Activated T-cell treated with anti-CD3 and anti-CD28 coated beads for 24 hours (primary cell): ENCODE measurements around the gene PHC1.
"Not testable (repeated sequence)": the region's sequence is repeated elsewhere in the genome, so short reads cannot be mapped to it uniquely, and the experiment has no call there.

Experiments used
- DNase-seq: peaks from one replicate; pipeline ENCODE4 v3.0.0-alpha.2; 2020; ENCODE audit warnings: low read depth

Gene PHC1

DNA sequence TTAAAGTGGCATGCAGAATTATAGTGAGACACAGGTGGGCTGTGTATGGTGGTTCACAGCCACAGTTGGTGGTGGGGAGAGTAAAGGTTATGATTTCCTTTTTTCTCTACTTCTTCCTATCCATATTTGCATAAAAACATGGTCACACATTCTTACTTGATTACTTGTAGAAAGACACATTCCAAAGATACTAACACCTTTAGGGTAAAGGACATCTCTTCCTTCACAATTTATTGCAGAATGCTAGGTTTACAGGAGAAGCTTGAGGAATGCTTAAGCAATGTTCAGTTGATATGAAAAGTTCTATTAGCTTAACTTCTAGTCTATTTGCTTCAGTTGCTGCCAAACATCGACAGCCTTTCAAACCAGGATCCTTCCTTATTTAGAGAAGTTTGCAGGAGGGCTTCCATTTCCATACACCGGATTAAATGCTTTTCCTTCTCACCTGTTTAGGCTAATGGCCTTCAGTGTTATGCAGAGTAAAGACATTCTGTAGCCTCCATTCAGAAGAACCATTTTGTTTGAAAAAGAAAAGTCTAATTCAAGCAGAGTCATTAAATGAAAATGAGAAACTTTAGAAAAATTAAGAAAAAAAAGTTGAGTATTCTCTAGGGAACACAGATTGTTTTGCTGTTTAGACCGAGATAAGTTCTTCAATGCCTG, 2.6 kb upstream of the PHC1 start:
- DNase-seq = no peak

- DNase-seq = no peak
Measured at GRCh38 chr12:8912914-8913313, 1.4 kb upstream of the PHC1 start.

DNA sequence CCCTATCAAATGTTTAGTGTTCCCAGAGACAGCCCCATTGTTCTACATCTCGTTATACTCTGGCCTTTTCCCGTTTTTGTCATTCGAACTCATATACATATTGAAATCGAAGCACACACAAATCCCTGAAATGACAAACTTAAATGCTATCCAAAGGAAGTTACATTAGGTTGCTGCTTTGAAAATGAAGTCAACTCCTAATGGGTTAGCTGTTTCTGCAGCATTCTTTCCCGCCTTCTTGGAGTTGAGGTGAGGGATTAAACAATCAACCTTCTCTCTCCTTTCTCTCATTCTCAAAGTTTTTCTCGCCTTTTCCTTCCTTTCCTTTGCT, 642 bp upstream of the PHC1 start:
- DNase-seq = no peak

DNA sequence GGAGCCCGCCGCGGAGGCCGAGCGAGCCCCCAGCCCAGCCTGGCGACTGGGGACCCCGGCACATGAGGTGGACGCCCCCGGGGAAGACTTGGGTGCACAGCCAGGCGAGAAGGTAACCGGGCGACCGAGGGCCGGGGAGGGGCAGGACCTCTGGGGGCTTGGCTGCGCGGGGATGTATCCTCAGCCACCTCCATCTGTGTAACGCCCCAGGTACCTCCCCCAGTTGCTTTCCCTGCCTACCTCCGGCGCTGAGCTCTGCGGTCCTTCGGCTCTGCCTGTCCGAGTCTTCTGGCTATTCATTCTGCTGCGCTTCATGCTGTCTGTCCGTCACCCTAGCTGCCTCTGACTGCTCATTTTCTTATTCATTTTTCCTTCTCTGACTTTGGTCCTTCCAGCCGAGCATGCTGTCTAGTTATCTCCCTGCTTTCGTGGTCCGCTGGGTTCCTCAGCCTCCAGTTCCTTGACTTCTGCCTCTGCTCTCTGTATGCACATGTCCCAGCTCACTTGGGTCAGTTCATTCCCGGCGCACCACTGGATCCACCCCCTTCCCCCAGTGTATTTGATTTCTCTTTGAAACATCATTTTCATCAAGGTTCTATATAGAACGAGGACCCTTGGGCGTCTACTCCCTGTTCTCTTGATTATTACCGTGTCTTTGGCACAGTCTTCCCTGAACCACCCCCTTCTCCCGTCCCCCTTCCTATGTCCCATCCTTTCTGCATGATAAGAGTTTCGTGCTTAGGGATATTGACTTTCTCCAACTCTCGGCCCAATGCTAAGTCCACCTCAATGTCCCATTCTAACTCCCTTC, 612 bp downstream of the PHC1 start:
- DNase-seq = peak; percentile 44

- DNase-seq = no peak
Measured at GRCh38 chr12:8916154-8916553, 1.8 kb downstream of the PHC1 start.

DNA sequence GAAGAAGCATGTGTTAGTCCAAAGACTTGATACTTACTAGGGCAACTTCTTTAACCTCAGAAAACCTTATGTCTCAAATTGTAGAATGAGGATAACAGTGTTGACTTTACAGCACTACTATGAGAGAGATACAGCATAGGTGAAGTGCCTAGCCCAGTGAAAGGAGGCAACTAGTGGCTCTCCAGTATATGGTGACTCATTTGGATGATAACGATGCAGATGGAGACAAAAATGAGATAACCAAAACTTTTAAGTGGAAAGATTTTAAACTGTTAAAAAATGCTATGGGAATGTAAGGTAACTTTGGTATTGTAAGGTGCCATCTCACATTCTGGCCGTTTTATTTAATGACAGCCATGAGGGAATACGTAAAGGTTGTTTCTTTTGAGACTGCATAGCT, 2.7 kb downstream of the PHC1 start:
- DNase-seq = no peak

DNA sequence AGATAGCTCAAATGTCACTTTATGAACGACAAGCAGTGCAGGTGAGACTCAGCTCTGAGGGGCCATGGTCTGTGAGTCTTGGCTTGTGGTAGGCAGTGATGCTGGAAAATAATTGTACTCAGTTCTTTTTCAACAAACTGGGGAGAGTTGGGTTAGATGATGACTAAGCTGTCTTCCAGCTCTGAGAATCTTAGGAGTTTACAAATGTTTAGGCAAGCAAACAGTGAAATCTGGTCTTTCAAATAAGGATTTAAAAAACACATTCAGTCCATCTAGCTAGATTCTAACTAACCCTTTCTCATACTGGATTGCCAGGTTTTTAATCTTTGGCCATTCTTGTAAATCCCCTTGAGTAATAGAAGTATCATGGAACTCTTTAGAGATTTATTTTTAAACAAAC, 3.4 kb downstream of the PHC1 start:
- no peak for DNase-seq

- not testable (repeated sequence) for DNase-seq
Measured at GRCh38 chr12:8919643-8920042, 5.3 kb downstream of the PHC1 start.

GRCh38 chr12:8922544-8922943, 8.2 kb downstream of the PHC1 start:
- DNase-seq = no peak

DNA sequence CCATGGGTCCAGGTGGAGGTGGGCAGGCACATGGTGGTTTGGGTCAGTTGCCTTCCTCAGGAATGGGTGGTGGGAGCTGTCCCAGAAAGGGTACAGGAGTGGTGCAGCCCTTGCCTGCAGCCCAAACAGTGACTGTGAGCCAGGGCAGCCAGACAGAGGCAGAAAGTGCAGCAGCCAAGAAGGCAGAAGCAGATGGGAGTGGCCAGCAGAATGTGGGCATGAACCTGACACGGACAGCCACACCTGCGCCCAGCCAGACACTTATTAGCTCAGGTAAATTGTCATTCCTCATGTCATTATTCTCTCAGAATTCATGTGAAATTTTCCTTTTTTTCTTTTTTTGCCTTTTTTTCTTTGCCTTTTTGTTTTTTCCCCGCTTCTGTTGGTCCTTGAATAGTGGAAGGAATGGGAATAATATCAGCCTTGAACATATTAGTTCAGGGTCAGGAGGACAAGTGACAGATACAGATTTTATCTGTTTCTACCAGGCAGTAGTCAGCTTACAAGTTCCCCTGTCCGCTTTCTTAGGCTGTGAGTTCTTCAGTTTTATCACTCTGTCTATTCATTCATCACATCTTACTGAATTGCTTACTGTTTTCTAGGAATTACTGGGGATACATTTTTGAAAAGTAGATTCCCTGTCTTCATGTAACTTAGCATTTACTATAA, 16.5 kb downstream of the PHC1 start:
- not testable (repeated sequence) for DNase-seq

GRCh38 chr12:8932464-8932863, 18.2 kb downstream of the PHC1 start:
- not testable (repeated sequence) for DNase-seq

DNA sequence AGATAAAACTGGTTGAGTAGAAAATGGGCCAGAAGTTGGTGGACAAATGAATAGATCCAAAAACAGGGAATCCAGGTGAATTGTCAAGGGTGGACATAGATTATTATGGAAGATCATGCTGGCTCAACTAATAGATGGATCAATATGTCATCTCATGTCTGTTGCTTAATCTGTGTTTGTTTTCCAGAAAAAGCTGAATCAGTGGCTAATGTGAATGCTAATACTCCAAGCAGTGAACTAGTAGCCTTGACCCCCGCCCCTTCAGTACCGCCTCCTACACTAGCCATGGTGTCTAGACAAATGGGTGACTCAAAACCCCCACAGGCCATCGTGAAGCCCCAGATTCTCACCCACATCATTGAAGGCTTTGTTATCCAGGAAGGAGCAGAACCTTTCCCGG, 19.8 kb downstream of the PHC1 start:
- DNase-seq = not testable (repeated sequence)

DNA sequence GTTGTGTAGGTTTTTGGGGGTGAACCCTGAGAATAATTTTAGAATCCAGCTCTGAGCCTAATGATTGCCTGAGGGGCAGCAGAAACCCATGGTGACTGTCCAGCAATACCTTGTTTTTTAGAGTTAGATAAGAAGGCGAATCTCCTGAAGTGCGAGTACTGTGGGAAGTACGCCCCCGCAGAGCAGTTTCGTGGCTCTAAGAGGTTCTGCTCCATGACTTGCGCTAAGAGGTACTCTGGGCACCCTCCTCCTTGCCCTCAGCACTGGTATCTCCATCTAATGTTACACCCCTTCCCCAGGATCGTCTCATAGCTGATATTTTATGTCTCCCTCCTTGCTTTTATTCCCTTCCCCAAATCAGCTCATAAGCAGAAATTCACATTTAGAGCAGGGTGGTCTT, 22.4 kb downstream of the PHC1 start:
- DNase-seq = no peak

DNA sequence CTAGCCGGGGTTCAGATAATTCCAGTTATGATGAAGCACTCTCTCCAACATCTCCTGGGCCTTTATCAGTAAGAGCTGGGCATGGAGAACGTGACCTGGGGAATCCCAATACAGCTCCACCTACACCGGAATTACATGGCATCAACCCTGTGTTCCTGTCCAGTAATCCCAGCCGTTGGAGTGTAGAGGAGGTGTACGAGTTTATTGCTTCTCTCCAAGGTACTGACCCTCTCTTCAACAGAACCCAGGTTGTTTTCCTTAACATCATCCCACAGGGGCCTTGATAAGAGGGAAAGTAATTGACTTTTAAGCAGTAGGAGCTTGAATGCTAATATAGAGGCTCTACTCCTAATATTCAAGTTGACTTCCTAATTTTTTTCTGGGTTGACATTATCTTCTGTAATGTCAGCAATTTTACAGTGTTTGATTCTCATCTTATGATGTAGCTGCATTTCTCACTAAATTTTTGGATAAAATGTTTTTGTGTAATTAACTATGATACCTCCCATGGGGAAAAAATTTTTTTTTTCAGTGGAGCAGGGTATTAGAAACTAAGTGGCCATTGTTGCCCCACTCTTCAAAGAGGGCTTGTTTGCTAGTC, 23.6 kb downstream of the PHC1 start:
- not testable (repeated sequence) for DNase-seq

DNA sequence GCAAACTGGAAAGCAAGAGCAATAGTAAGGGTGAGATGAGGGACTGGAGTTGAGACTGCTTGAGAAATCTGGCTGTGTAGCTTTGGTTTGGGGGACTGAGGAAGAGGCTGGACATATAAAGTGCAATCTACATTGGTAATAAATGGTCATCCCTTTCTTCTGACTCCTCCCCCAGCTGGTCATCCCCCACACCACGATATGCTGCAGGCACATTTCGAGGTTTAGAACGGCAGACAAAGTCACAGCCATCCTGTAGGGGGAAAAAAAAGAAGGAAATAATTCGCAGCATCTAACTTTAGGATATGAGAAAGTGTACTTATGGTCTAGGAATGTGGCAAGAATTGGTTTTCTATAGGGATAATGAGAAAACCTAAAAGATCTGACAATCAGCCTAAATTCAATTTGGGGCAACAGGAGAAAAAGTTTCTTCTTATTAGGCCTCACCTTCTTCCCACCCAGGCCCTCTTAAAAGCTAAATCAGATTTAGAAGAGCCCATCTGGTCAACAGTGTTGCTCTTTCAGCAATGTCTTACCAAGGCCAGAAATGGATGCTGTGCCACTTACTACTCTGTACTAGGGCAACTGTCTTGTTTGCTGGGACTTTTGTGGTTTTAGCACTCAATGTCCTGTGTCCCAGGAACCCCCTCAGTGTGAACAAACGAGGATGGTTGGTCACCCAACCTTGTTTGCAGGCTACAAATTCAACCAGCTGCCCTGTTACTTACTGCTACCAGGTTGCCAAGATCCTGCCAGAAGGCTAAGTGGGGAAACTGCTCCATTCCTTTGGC, 27.6 kb downstream of the PHC1 start:
- no peak for DNase-seq

GRCh38 chr12:8943565-8944186, 29.4 kb downstream of the PHC1 start:
- DNase-seq = no peak

GRCh38 chr12:8946733-8947132, 32.4 kb downstream of the PHC1 start:
- no peak for DNase-seq

GRCh38 chr12:8947737-8948136, 33.4 kb downstream of the PHC1 start:
- DNase-seq = no peak

DNA sequence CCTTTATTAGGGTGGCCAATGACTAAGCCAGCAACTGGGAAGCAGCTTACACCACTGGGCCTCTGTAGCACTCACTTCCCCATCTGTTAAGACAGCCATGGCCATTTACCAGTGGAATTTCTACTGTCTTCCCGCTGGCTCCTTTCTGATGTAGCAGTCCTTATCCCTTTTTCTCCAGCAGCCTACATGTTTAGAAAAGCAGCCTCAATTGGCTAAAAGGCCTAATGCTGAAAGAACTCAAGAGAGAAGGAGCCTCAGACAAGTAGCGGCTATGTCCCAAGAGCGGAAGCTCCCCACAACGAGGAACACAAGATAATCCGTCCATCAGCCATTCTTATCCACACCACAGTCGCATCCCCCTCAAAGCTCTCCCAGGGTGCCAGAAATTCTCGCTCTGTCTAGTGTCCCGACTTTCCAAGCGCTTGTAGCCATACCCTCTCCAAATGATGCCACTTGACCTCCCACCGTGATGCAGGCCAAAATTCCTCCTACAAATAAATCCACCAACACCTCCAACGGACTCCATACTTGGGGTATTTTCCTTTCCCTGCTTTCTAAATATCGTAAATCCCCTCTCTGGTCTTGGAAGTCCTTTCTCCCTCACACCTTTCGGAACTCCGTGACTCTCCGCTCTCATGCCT, 34.5 kb downstream of the PHC1 start:
- no peak for DNase-seq

DNA sequence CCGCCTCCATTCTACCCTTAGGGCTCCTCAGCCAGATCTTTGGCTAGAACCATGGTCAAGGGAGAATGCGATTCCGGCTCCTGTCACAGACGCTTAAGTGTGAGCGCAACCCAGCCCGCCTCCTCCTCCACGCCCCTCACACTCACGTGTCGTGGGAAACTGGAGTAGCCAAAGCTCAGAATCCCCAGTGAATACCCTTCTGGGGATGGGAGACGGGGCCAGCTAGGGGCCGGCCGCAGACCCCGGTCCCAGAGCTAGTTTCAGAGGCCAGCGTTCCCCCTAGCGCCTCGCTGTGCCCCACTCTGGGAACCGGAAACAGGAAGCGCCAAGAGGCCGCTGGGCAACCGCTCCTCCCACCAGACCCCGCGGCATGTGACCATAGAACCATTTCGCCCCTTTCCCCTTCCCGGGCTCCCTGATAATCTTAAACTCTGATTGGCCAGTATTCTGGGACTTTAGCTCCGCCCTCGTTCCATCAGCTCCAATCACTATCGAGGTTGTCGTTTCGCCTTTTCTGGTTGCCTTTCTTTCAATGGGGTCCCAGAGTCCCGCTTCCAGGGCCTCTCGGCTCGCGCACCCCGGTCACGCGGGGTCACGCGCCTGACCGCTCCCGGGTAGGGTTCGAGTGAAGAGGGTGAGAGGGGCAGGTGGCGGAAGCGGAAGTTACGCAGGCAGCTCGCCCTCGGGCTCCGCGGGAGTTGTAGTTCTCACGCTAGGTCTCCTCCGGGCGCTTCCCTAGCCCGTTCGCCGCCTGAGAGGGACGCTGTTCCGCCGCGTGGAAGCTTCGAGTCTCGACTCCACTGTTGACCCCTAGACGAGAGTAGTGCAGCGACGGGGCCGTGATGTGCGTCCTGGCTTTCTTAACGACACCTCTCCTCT, 35.3 kb downstream of the PHC1 start, which contains the start of gene M6PR:
Gene M6PR, minus strand, starts transcription at position 304 of the 879 bp plus-strand sequence. CDS start 3,241 bp downstream, outside the sequence.
- DNase-seq = peak; percentile 90
